ENCODE data around the gene NIT1.

DNA sequence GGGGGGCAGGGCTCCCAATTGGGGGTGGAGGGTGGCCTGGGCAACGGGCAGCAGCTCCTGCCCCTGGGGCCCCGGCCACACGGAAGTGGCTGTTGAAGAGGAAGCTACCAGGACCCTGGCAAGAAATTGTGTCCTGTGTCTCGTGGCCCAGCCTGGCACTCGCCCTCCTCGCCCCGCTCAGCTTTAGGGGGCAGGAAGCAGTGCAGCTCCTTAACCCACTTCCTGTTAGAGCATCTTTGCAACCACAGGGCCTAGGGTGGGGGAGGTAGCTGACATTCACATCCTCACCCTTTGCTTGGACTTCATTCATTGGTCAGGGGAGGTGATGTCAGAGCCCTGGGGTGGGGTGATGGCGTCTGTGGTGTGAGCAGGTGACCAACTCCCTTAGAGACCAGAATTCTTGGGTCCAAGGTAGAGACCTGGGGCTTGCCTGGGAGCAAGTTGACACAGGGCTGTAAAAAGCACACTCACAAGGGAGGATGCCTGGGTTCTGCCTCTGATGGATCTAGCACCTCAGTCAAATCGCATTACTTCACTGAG is 48.1 kb upstream of the NIT1 start, which contains the start of gene ARHGAP30:
- TF ChIP-seq, protein P1, sequence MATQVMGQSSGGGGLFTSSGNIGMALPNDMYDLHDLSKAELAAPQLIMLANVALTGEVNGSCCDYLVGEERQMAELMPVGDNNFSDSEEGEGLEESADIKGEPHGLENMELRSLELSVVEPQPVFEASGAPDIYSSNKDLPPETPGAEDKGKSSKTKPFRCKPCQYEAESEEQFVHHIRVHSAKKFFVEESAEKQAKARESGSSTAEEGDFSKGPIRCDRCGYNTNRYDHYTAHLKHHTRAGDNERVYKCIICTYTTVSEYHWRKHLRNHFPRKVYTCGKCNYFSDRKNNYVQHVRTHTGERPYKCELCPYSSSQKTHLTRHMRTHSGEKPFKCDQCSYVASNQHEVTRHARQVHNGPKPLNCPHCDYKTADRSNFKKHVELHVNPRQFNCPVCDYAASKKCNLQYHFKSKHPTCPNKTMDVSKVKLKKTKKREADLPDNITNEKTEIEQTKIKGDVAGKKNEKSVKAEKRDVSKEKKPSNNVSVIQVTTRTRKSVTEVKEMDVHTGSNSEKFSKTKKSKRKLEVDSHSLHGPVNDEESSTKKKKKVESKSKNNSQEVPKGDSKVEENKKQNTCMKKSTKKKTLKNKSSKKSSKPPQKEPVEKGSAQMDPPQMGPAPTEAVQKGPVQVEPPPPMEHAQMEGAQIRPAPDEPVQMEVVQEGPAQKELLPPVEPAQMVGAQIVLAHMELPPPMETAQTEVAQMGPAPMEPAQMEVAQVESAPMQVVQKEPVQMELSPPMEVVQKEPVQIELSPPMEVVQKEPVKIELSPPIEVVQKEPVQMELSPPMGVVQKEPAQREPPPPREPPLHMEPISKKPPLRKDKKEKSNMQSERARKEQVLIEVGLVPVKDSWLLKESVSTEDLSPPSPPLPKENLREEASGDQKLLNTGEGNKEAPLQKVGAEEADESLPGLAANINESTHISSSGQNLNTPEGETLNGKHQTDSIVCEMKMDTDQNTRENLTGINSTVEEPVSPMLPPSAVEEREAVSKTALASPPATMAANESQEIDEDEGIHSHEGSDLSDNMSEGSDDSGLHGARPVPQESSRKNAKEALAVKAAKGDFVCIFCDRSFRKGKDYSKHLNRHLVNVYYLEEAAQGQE (IDR thresholded peaks at IDR 0.05; ENCODE audit: low read depth) = no peak
- TF ChIP-seq USF1 (IDR thresholded peaks at IDR 0.05) (no peak), EP300 (IDR thresholded peaks at IDR 0.05; ENCODE audit: borderline replicate concordance) (no peak)
